Body of pancreas (tissue), 4 donors: ENCODE measurements around the gene C9orf85.

Source experiments
- CTCF ChIP-seq, 7 experiments: fragments of 450-650 bp in 4 of 7; fragments of 200-600 bp in 3 of 7; sonication (generic) in 3 of 7; IDR thresholded peaks; one replicate each; pipeline ENCODE4 v1.5.1; 2016 to 2019; ENCODE audit warnings: antibody characterized with exemption in 7 of 7
- POLR2A ChIP-seq, 3 donors: fragments of 450-650 bp; IDR thresholded peaks; one replicate each; pipeline ENCODE4 v1.6.1; 2016; ENCODE audit warnings: antibody characterized with exemption in 3 of 3, mild to moderate bottlenecking in 2 of 3

GRCh38 chr9:71886015-71886414 is 25.4 kb upstream of the C9orf85 start:
- no peak for TF ChIP-seq POLR2A (IDR thresholded peaks at IDR 0.05)
- no peak for TF ChIP-seq CTCF (IDR thresholded peaks at IDR 0.05)
